ENCODE measurements around the gene LRRC10B. TPM values are rescaled to one million over a fixed set of nuclear protein-coding genes. Genes with fewer than 3 reads are reported as not detected.

Gene LRRC10B
- total RNA-seq, 1 experiment from 2014 or later, result 0.39 TPM

- Histone ChIP-seq H3K23ac (ENCODE audit: insufficient read length, low read depth, low read length) (no peak overlapping the region), H3K27ac (ENCODE audit: insufficient read length, low read depth, low read length) (no peak overlapping the region), H2BK12ac (ENCODE audit: insufficient read length, low read depth, low read length) (no peak overlapping the region), H3T11ph (ENCODE audit: low read length) (no peak overlapping the region), H2AFZ (ENCODE audit: low read length) (no peak overlapping the region), H2AK5ac (ENCODE audit: insufficient read length, low read length) (no peak overlapping the region), H3K79me1 (ENCODE audit: insufficient read depth, low read depth, low read length, poor library complexity, severe bottlenecking) (no peaks in the 10 kb centered on the region), H3K4me2 (ENCODE audit: insufficient read depth, insufficient read length, low read length) (peak overlapping the region; percentile 26), H4K20me1 (ENCODE audit: control insufficient read depth, insufficient read depth, insufficient read length) (no peaks in the 10 kb centered on the region), H3K4ac (ENCODE audit: low read depth, low read length) (no peak overlapping the region), H4K91ac (ENCODE audit: insufficient read length, low read depth, low read length) (no peak overlapping the region), H2BK5ac (ENCODE audit: insufficient read length, low read length) (no peak overlapping the region), H2BK120ac (ENCODE audit: low read depth, low read length, poor library complexity, severe bottlenecking) (no peak overlapping the region), H3K9ac (ENCODE audit: extremely low read depth, insufficient read length, low read length) (no peak overlapping the region), H2BK15ac (ENCODE audit: low read depth, low read length) (no peak overlapping the region), H2BK20ac (ENCODE audit: low read depth, low read length, poor library complexity, severe bottlenecking) (no peak overlapping the region), H3K9me3 (ENCODE audit: control insufficient read depth, low read depth, low read length) (no peaks in the 10 kb centered on the region), H3K4me1 (ENCODE audit: insufficient read depth, low read length) (peaks cover 17% of the 10 kb centered on the region), H3K56ac (ENCODE audit: insufficient read length, low read depth, low read length) (no peak overlapping the region), H3K23me2 (ENCODE audit: insufficient read length, low read depth, low read length, poor library complexity, severe bottlenecking) (peaks cover 6% of the 10 kb centered on the region), H3K18ac (ENCODE audit: insufficient read length, low read depth, low read length) (no peak overlapping the region), H3K79me2 (ENCODE audit: insufficient read depth, low read length) (no peaks in the 10 kb centered on the region), H3K27me3 (ENCODE audit: insufficient read depth, low read length) (no peaks in the 10 kb centered on the region), H4K5ac (ENCODE audit: insufficient read length, low read depth, low read length) (no peak overlapping the region), H4K8ac (replicated peaks; ENCODE audit: insufficient read length, low read depth, low read length) (no peak overlapping the region), H3K14ac (ENCODE audit: insufficient read depth, low read length) (no peak overlapping the region)
- DNase-seq, result peak; percentile 77
- peaks cover 37 to 53% of the 10 kb centered on the region in 2 experiments for H3K4me1 Mint-ChIP-seq
- H3K27me3 Mint-ChIP-seq (ENCODE audit: low read depth), result peaks cover 16% of the 10 kb centered on the region
- no CpG with 5 or more reads among the region's 23 CpGs for WGBS (ENCODE audit: extremely low coverage, insufficient read length, low lambda C conversion rate)
- H3K9me3 Mint-ChIP-seq, result no peaks in the 10 kb centered on the region
- 0 out of 7 replicates have a peak overlapping the region, but pooled peaks of 1 of the 3 experiments have one; percentile 34 for H3K27ac Mint-ChIP-seq
- TF ChIP-seq CTCF (conservative IDR thresholded peaks at IDR 0.05), result peak; percentile 100
- H3K4me3 Mint-ChIP-seq, result no peak overlapping the region; a peak in 1 of 5 replicates
- H3K36me3 Mint-ChIP-seq (ENCODE audit: insufficient read depth in 1 of 3, low read depth in 3 of 3), result no peaks in the 10 kb centered on the region
Observed at GRCh38 chr11:61516675-61517572, 8.4 kb downstream of the LRRC10B start.
